ENCODE measurements around the gene JAKMIP2. TPM values are rescaled to one million over a fixed set of nuclear protein-coding genes. Genes with fewer than 3 reads are reported as not detected.

The JAKMIP2 gene
- total and polyA plus RNA-seq, 4 donors: 0.93 to 3.8 (median 2.1) TPM

DNA sequence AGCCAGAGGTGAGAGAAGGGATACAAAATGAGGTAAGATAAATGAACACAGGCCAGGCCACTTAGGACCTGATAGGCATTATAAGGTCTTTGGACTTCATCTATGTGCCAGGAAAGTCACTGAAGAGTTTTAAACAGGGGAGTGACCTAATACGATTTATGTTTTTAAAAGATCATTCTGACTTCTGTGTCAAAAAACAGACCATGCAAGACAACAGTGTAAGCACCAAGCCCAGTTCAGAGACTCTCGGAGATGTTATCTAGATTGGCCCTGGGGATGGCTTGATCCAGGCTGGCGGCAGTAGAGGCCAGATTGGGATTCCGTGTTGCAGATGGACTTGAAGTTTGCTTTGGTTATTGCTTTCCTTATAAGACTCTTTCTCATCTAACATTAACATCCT is 229.6 kb downstream of the JAKMIP2 start:
- no peak for TF ChIP-seq CTCF (IDR thresholded peaks at IDR 0.05; ENCODE audit: control extremely low read depth, extremely low read depth)

DNA sequence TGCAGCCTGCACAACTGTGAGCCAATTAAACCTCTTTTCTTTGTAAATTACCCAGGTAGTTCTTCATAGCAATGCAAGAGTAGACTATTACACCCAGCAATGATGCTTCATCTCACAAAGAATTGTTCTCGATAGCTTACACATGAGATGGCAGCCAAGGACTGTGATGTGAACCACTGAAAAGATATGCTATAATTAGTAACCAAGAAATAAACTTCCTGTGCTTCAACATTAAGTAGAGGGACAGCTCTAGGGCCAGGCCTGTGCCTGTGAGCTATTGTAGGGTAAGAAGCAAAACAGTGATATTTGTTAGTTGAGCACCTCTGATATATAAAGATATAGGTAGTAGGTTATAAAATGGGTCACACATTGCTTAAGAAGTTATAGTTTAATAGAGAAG is 230.9 kb downstream of the JAKMIP2 start:
- ATAC-seq (ENCODE audit: insufficient read depth, low FRiP score): no peak
- H3K4me3 ChIP-seq: no peak overlapping the region
- H3K9ac ChIP-seq (ENCODE audit: insufficient read depth in 1 of 2, low read length in 2 of 2): no peak overlapping the region
- H3K27me3 ChIP-seq (ENCODE audit: control insufficient read depth in 3 of 3, insufficient read depth in 3 of 3, low read length in 2 of 3): no peaks in the 10 kb centered on the region
- no peaks in the 10 kb centered on the region for H3K9me3 ChIP-seq (ENCODE audit: control insufficient read depth in 4 of 4, insufficient read depth in 3 of 4, low read length in 3 of 4)
- peaks cover 0 to 14% (median 6%) of the 10 kb centered on the region in 5 donors for H3K4me1 ChIP-seq (ENCODE audit: control insufficient read depth in 5 of 5, insufficient read depth in 5 of 5, low read length in 5 of 5)
- no peaks in the 10 kb centered on the region for H3K36me3 ChIP-seq (ENCODE audit: control insufficient read depth in 4 of 4, insufficient read depth in 4 of 4, low read length in 4 of 4)
- TF ChIP-seq CTCF (IDR thresholded peaks at IDR 0.05; ENCODE audit: control extremely low read depth, extremely low read depth): no peak
- WGBS, 2 donors: 51 to 67% methylated on average over 1 of the region's 1 CpG
- peak in 2 of 3 donors; percentile 21 to 39 for DNase-seq
- H3K27ac ChIP-seq (ENCODE audit: low read depth in 1 of 2, low read length in 1 of 2): no peak overlapping the region

More for the DNA sequence above, 229.6 kb downstream of the JAKMIP2 start:
- ATAC-seq (ENCODE audit: insufficient read depth, low FRiP score): no peak
- Histone ChIP-seq H3K4me1 (ENCODE audit: control insufficient read depth in 5 of 5, insufficient read depth in 5 of 5, low read length in 5 of 5) (peaks cover 0 to 16% (median 6%) of the 10 kb centered on the region in 5 donors), H3K9ac (ENCODE audit: insufficient read depth in 1 of 2, low read length in 2 of 2) (no peak overlapping the region), H3K36me3 (ENCODE audit: control insufficient read depth in 4 of 4, insufficient read depth in 4 of 4, low read length in 4 of 4) (no peaks in the 10 kb centered on the region), H3K9me3 (ENCODE audit: control insufficient read depth in 4 of 4, insufficient read depth in 3 of 4, low read length in 3 of 4) (no peaks in the 10 kb centered on the region), H3K4me3 (no peak overlapping the region), H3K27me3 (ENCODE audit: control insufficient read depth in 3 of 3, insufficient read depth in 3 of 3, low read length in 2 of 3) (no peaks in the 10 kb centered on the region), H3K27ac (ENCODE audit: low read depth in 1 of 2, low read length in 1 of 2) (no peak overlapping the region)
- 88 to 93% methylated on average over 4 of the region's 4 CpGs for WGBS, 2 donors
- no peak for DNase-seq

DNA sequence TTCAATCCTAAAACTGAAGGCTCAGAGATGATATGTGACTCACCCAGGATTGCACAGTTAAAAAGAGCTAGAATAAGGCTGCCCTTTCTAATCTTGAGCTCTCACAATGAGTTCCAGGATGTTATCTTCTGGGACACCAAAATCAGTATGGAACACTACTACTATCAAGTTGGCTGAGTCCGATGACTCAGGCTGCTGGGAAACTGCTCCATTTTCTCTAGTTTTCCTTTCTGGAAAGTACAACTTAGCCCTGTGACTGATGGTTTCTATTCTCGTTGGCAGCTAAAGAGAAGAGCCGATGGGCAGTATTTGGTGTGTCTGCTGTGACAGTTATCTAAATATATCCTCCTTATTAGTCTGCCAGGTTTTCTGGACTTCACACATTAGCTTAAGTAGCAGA is 234.8 kb downstream of the JAKMIP2 start:
- no peak for TF ChIP-seq CTCF (IDR thresholded peaks at IDR 0.05; ENCODE audit: control extremely low read depth, extremely low read depth)
- H3K4me3 ChIP-seq: no peak overlapping the region
- ATAC-seq (ENCODE audit: insufficient read depth, low FRiP score) (peak; percentile 73), DNase-seq (no peak)
- H3K36me3 ChIP-seq (ENCODE audit: control insufficient read depth in 4 of 4, insufficient read depth in 4 of 4, low read length in 4 of 4): no peaks in the 10 kb centered on the region
- H3K9me3 ChIP-seq (ENCODE audit: control insufficient read depth in 4 of 4, insufficient read depth in 3 of 4, low read length in 3 of 4): no peaks in the 10 kb centered on the region
- peaks cover 0 to 6% (median 0%) of the 10 kb centered on the region in 5 donors for H3K4me1 ChIP-seq (ENCODE audit: control insufficient read depth in 5 of 5, insufficient read depth in 5 of 5, low read length in 5 of 5)
- no peak overlapping the region for H3K27ac ChIP-seq (ENCODE audit: low read depth in 1 of 2, low read length in 1 of 2)
- H3K9ac ChIP-seq (ENCODE audit: insufficient read depth in 1 of 2, low read length in 2 of 2): no peak overlapping the region
- no peaks in the 10 kb centered on the region for H3K27me3 ChIP-seq (ENCODE audit: control insufficient read depth in 3 of 3, insufficient read depth in 3 of 3, low read length in 2 of 3)
- WGBS, 2 donors: 55 to 75% methylated on average over 3 of the region's 3 CpGs

- DNase-seq: peak in 1 of 3 donors; percentile 15
- no peak for TF ChIP-seq CTCF (IDR thresholded peaks at IDR 0.05; ENCODE audit: control extremely low read depth, extremely low read depth)
- H3K27ac ChIP-seq (ENCODE audit: low read depth in 1 of 2, low read length in 1 of 2): no peak overlapping the region
- H3K4me3 ChIP-seq: no peak overlapping the region
- H3K27me3 ChIP-seq (ENCODE audit: control insufficient read depth in 3 of 3, insufficient read depth in 3 of 3, low read length in 2 of 3): no peaks in the 10 kb centered on the region
- H3K9me3 ChIP-seq (ENCODE audit: control insufficient read depth in 4 of 4, insufficient read depth in 3 of 4, low read length in 3 of 4): no peaks in the 10 kb centered on the region
- no peak overlapping the region for H3K9ac ChIP-seq (ENCODE audit: insufficient read depth in 1 of 2, low read length in 2 of 2)
- no peaks in the 10 kb centered on the region for H3K36me3 ChIP-seq (ENCODE audit: control insufficient read depth in 4 of 4, insufficient read depth in 4 of 4, low read length in 4 of 4)
- H3K4me1 ChIP-seq (ENCODE audit: control insufficient read depth in 5 of 5, insufficient read depth in 5 of 5, low read length in 5 of 5): no peaks in the 10 kb centered on the region
- no peak for ATAC-seq (ENCODE audit: insufficient read depth, low FRiP score)
- 35 to 47% methylated on average over 5 of the region's 5 CpGs for WGBS, 2 donors
Measured at GRCh38 chr5:147544556-147544955, 238.0 kb downstream of the JAKMIP2 start.

Data from lung (tissue), 12 donors.